ENCODE measurements around the gene PAK5.

DNA sequence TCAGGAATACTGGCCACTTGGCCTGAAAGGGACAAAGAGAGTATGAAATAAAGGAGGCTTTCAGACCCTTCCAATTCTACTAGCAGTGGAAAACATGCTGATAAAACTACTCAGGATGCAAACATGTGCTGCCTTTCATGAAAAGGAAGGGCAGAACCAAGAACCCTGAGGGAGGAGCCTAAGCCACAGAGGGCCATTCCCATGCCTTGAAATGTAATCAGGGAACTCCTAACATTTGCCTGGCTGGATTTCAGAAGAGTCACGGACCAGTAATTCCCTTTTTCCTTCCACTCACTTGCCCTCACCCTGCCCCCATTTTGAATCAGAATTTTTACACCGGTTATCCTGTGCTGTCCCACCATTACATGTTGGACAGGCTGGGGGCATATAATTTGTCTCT is 208.3 kb downstream of the PAK5 start:
- TF ChIP-seq, protein P1, sequence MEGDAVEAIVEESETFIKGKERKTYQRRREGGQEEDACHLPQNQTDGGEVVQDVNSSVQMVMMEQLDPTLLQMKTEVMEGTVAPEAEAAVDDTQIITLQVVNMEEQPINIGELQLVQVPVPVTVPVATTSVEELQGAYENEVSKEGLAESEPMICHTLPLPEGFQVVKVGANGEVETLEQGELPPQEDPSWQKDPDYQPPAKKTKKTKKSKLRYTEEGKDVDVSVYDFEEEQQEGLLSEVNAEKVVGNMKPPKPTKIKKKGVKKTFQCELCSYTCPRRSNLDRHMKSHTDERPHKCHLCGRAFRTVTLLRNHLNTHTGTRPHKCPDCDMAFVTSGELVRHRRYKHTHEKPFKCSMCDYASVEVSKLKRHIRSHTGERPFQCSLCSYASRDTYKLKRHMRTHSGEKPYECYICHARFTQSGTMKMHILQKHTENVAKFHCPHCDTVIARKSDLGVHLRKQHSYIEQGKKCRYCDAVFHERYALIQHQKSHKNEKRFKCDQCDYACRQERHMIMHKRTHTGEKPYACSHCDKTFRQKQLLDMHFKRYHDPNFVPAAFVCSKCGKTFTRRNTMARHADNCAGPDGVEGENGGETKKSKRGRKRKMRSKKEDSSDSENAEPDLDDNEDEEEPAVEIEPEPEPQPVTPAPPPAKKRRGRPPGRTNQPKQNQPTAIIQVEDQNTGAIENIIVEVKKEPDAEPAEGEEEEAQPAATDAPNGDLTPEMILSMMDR (optimal IDR thresholded peaks at IDR 0.05 in 1 of 3, IDR thresholded peaks at IDR 0.05 in 1 of 3, conservative IDR thresholded peaks at IDR 0.05 in 1 of 3; ENCODE audit: extremely low read depth in 1 of 3, insufficient read depth in 2 of 3, low read length in 3 of 3): no peak
- TF ChIP-seq EZH2 (IDR thresholded peaks at IDR 0.05; ENCODE audit: low read length): no peak
